ENCODE data around the gene ADGRG3. TPM values are rescaled to one million over a fixed set of nuclear protein-coding genes. Genes with fewer than 3 reads are reported as not detected.

Gene ADGRG3
- total RNA-seq, 4 donors from 2014 or later: 0.71 TPM; not detected in 3

DNA sequence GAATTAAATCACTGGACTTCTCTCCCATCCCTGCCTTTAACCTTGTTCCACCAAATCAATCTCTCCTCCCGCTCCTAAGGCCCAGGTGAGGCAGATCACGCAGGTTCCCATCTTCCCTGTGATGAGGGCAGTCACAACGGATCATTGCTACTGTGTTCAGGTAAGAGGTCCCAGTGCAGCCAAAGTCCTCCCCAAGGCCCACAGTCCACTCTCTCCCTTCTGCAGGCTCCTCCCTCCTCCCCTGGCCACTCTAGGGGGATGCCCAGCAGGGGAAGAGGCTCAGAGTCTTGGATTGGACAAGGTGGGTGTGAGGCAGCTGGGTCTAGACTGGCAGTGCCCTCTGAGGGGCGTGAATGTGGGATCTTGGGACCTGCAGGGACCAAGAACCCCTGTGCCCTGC, 2.6 kb upstream of the ADGRG3 start:
- Histone ChIP-seq H3K27ac (no peak overlapping the region), H3K4me1 (no peaks in the 10 kb centered on the region), H3K9me3 (no peaks in the 10 kb centered on the region), H3K36me3 (no peaks in the 10 kb centered on the region), H3K27me3 (no peaks in the 10 kb centered on the region), H3K4me3 (no peak overlapping the region)
- in situ Hi-C loops (cut with MboI; ENCODE audit: low sequenced_read_pairs in 4 of 4): no loop called here
- DNase-seq (no peak), ATAC-seq (no peak)
- TF ChIP-seq POLR2A (IDR thresholded peaks at IDR 0.05): no peak
- TF ChIP-seq, protein P1, sequence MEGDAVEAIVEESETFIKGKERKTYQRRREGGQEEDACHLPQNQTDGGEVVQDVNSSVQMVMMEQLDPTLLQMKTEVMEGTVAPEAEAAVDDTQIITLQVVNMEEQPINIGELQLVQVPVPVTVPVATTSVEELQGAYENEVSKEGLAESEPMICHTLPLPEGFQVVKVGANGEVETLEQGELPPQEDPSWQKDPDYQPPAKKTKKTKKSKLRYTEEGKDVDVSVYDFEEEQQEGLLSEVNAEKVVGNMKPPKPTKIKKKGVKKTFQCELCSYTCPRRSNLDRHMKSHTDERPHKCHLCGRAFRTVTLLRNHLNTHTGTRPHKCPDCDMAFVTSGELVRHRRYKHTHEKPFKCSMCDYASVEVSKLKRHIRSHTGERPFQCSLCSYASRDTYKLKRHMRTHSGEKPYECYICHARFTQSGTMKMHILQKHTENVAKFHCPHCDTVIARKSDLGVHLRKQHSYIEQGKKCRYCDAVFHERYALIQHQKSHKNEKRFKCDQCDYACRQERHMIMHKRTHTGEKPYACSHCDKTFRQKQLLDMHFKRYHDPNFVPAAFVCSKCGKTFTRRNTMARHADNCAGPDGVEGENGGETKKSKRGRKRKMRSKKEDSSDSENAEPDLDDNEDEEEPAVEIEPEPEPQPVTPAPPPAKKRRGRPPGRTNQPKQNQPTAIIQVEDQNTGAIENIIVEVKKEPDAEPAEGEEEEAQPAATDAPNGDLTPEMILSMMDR (IDR thresholded peaks at IDR 0.05 in 4 of 5, conservative IDR thresholded peaks at IDR 0.05 in 1 of 5): no peak
- intact Hi-C loops (cut with DNase I; ENCODE audit: low total_unique reads): no loop called here

DNA sequence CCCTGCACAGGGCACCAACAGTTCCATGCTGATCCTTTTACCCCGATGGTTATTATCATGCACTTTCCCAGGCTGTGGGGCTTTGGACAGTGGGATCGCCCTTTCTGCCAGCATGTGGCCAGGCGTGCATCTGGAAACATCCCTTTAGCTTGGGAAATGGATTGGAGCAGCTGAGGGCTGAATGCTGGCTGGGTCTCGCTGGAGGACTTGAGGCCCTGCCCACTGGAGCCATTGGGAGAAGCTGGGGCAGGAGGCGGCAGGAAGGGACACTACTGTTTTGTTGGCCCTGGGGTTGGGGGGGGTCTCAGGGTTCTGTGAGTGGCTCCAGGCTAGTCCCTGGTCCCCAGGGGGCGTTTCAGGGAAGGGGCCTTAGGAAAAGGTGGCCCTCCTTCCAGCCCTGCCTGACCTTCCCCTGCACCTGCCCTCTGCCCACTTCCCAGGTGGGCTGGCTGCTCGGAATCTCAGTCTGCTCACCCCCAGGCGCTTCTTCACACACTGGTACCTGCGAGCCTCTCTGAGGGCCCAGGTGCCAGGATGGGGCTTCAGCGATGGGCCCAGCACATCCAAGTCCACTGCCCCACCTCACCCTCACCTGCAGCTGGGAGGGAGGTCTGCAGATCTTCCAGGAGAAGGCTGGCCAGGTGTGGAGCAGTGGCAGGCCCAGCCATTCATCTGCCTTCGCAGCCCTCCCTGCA, 1.6 kb upstream of the ADGRG3 start:
- in situ Hi-C loops (cut with MboI; ENCODE audit: low sequenced_read_pairs in 4 of 4): no loop called here

GRCh38 chr16:57667048-57667525, 1.0 kb upstream of the ADGRG3 start:
- H3K4me1 ChIP-seq: no peaks in the 10 kb centered on the region
- H3K9me3 ChIP-seq: no peaks in the 10 kb centered on the region
- ATAC-seq: no peak
- no peak overlapping the region for H3K27ac ChIP-seq
- no peaks in the 10 kb centered on the region for H3K36me3 ChIP-seq
- H3K4me3 ChIP-seq: no peak overlapping the region
- in situ Hi-C loops (cut with MboI; ENCODE audit: low sequenced_read_pairs in 4 of 4): no loop called here
- H3K27me3 ChIP-seq: no peaks in the 10 kb centered on the region
- DNase-seq: no peak
- intact Hi-C loops (cut with DNase I; ENCODE audit: low total_unique reads): no loop called here
- TF ChIP-seq POLR2A (IDR thresholded peaks at IDR 0.05): no peak
- TF ChIP-seq, protein P1 (IDR thresholded peaks at IDR 0.05 in 4 of 5, conservative IDR thresholded peaks at IDR 0.05 in 1 of 5): no peak

More for the DNA sequence above, 1.6 kb upstream of the ADGRG3 start:
- no peaks in the 10 kb centered on the region for H3K27me3 ChIP-seq
- no peak for TF ChIP-seq POLR2A (IDR thresholded peaks at IDR 0.05)
- TF ChIP-seq, protein P1 (IDR thresholded peaks at IDR 0.05 in 4 of 5, conservative IDR thresholded peaks at IDR 0.05 in 1 of 5): no peak
- H3K27ac ChIP-seq: no peak overlapping the region
- H3K4me3 ChIP-seq: no peak overlapping the region
- intact Hi-C loops (cut with DNase I; ENCODE audit: low total_unique reads): no loop called here
- DNase-seq (no peak), ATAC-seq (no peak)
- H3K36me3 ChIP-seq: no peaks in the 10 kb centered on the region
- H3K4me1 ChIP-seq: no peaks in the 10 kb centered on the region
- no peaks in the 10 kb centered on the region for H3K9me3 ChIP-seq

- in situ Hi-C loops (cut with MboI; ENCODE audit: low sequenced_read_pairs in 4 of 4) (no loop called here), intact Hi-C loops (cut with DNase I; ENCODE audit: low total_unique reads) (no loop called here)
- H3K27ac ChIP-seq: no peak overlapping the region
These were observed 412 bp upstream of the ADGRG3 start for GRCh38 chr16:57667526-57668262.

More at GRCh38 chr16:57667526-57668262, 412 bp upstream of the ADGRG3 start:
- Histone ChIP-seq H3K4me3 (no peak overlapping the region), H3K4me1 (no peaks in the 10 kb centered on the region), H3K36me3 (no peaks in the 10 kb centered on the region), H3K9me3 (no peaks in the 10 kb centered on the region), H3K27me3 (no peaks in the 10 kb centered on the region)
- TF ChIP-seq, protein P1 (IDR thresholded peaks at IDR 0.05 in 4 of 5, conservative IDR thresholded peaks at IDR 0.05 in 1 of 5): no peak
- no peak for TF ChIP-seq POLR2A (IDR thresholded peaks at IDR 0.05)
- no peak for DNase-seq
- no peak for ATAC-seq

Measured in gastrocnemius medialis (tissue), 4 donors.